Prostate gland (tissue), 2 donors: ENCODE measurements around the gene LSAMP.

ENCODE experiments used
- CTCF ChIP-seq, 4 experiments: fragments of 200-600 bp in 2 of 4; fragments of 450-650 bp in 2 of 4; sonication (generic) in 2 of 4; IDR thresholded peaks; 1 replicate in 3 of 4; 2 replicates in 1 of 4; pipeline ENCODE4 v1.5.1; 2016 to 2019; ENCODE audit warnings: antibody characterized with exemption in 4 of 4, mild to moderate bottlenecking in 2 of 4, moderate library complexity in 2 of 4
- POLR2AphosphoS5 ChIP-seq: sonication (generic); formaldehyde crosslinking; IDR thresholded peaks from one replicate; pipeline ENCODE4 v1.6.1; 2017; ENCODE audit warnings: antibody characterized with exemption

GRCh38 chr3:116316771-116317170 lies 128.5 kb downstream of the LSAMP start:
- TF ChIP-seq POLR2AphosphoS5, result no peak
- TF ChIP-seq CTCF (IDR thresholded peaks at IDR 0.05), result no peak
